Smooth muscle cell (in vitro differentiated cells): ENCODE measurements around the gene GALNTL6. TPM values are rescaled to one million over a fixed set of nuclear protein-coding genes. Genes with fewer than 3 reads are reported as not detected.
A peak's percentile ranks its signal among the peaks of the same experiment; 100 is the strongest.

Experiments
- DNase-seq: peaks from one replicate; lab custom pipeline; 2025; ENCODE audit not compliant: unreplicated experiment; lab: John Stamatoyannopoulos, UW
- H2AFZ ChIP-seq: fragments of 200-600 bp; sonication (generic); 2 replicates; pipeline ENCODE4 v1.6.0; 2016; ENCODE audit warnings: antibody characterized with exemption, low read depth, mild to moderate bottlenecking
- H3F3A ChIP-seq: fragments of 200-600 bp; sonication (generic); 2 replicates; pipeline ENCODE4 v1.6.0; 2017; ENCODE audit warnings: antibody characterized with exemption, low read depth
- H3K27ac ChIP-seq: fragments of 200-600 bp; sonication (generic); 2 replicates; pipeline ENCODE4 v1.5.1; 2016; ENCODE audit warnings: low read depth, mild to moderate bottlenecking
- H3K27me3 ChIP-seq: fragments of 200-600 bp; sonication (generic); 2 replicates; pipeline ENCODE4 v1.6.1; 2016; ENCODE audit warnings: low read depth, mild to moderate bottlenecking
- H3K36me3 ChIP-seq: fragments of 200-600 bp; sonication (generic); 2 replicates; pipeline ENCODE4 v1.5.1; 2016; ENCODE audit warnings: low read depth
- H3K4me1 ChIP-seq: fragments of 200-600 bp; sonication (generic); 2 replicates; pipeline ENCODE4 v1.5.1; 2016; ENCODE audit warnings: low read depth
- H3K4me2 ChIP-seq: fragments of 200-600 bp; sonication (generic); 2 replicates; pipeline ENCODE4 v1.6.0; 2016; ENCODE audit warnings: mild to moderate bottlenecking
- H3K4me3 ChIP-seq: fragments of 200-600 bp; sonication (generic); 2 replicates; pipeline ENCODE4 v1.5.1; 2016; ENCODE audit warnings: mild to moderate bottlenecking
- H3K79me2 ChIP-seq: fragments of 200-600 bp; sonication (generic); 2 replicates; pipeline ENCODE4 v1.6.0; 2016; ENCODE audit warnings: low read depth, mild to moderate bottlenecking
- H3K9ac ChIP-seq: fragments of 200-600 bp; sonication (generic); 2 replicates; pipeline ENCODE4 v1.6.0; 2016; ENCODE audit warnings: low read depth
- H3K9me3 ChIP-seq: fragments of 200-600 bp; sonication (generic); replicated peaks from 2 replicates; pipeline ENCODE4 v1.5.1; 2016; ENCODE audit warnings: low read depth
- H4K20me1 ChIP-seq: fragments of 200-600 bp; sonication (generic); 2 replicates; pipeline ENCODE4 v1.6.0; 2016; ENCODE audit warnings: low read depth
- CTCF ChIP-seq: fragments of 200-600 bp; sonication (generic); IDR thresholded peaks from 2 replicates; pipeline ENCODE4 v1.5.1; 2017; ENCODE audit warnings: borderline replicate concordance, mild to moderate bottlenecking, antibody characterized with exemption; ENCODE audit not compliant: insufficient read depth, poor library complexity, severe bottlenecking
- WGBS: methylation state at CpG from one replicate; pipeline ENCODE4 v1.1.7; 2016; ENCODE audit warnings: low lambda C conversion rate; 5-methylcytosine and 5-hydroxymethylcytosine counted together
- polyA plus RNA-seq: library from polyadenylated mRNA; unstranded; fragments of >200 nt; fragmentation: Nextera tagmentation; extraction: Ambion mirVana; gene quantifications from 2 replicates; pipeline ENCODE4 v1.2.1, GENCODE V29; 2016
- total RNA-seq: library from RNA; depleted of rRNA; stranded (reverse); fragments of >200 nt; gene quantifications from 2 replicates; pipeline ENCODE4 v1.2.3, GENCODE V29; 2014

GALNTL6 gene
- total and polyA plus RNA-seq, 2 experiments from 2014 or later: 0.18 to 1.3 TPM

GRCh38 chr4:171947400-171947799 is 134.2 kb downstream of the GALNTL6 start:
- Histone ChIP-seq H3K4me3 (no peak overlapping the region), H3F3A (no peaks in the 10 kb centered on the region), H3K4me2 (no peak overlapping the region), H3K36me3 (no peaks in the 10 kb centered on the region), H3K4me1 (no peaks in the 10 kb centered on the region), H3K27ac (no peak overlapping the region), H3K9me3 (no peaks in the 10 kb centered on the region), H3K79me2 (no peaks in the 10 kb centered on the region), H3K9ac (no peak overlapping the region), H2AFZ (no peak overlapping the region), H4K20me1 (no peaks in the 10 kb centered on the region), H3K27me3 (no peaks in the 10 kb centered on the region)
- no peak for TF ChIP-seq CTCF
- DNase-seq: no peak

- no peak overlapping the region for H2AFZ ChIP-seq
- no peaks in the 10 kb centered on the region for H3K27me3 ChIP-seq
- H3K27ac ChIP-seq: no peak overlapping the region
- no peak for DNase-seq
- no peaks in the 10 kb centered on the region for H3K79me2 ChIP-seq
- no peak overlapping the region for H3K4me3 ChIP-seq
- H3K9me3 ChIP-seq: no peaks in the 10 kb centered on the region
- no peak overlapping the region for H3K9ac ChIP-seq
- H3F3A ChIP-seq: no peaks in the 10 kb centered on the region
- no peak for TF ChIP-seq CTCF
- no peaks in the 10 kb centered on the region for H3K36me3 ChIP-seq
- no peaks in the 10 kb centered on the region for H4K20me1 ChIP-seq
- 90% methylated on average over 2 of the region's 2 CpGs for WGBS
- no peaks in the 10 kb centered on the region for H3K4me1 ChIP-seq
- no peak overlapping the region for H3K4me2 ChIP-seq
Measured at GRCh38 chr4:171948038-171948437, 134.8 kb downstream of the GALNTL6 start.

- H3K4me1 ChIP-seq: no peaks in the 10 kb centered on the region
- no peaks in the 10 kb centered on the region for H3K36me3 ChIP-seq
- no peaks in the 10 kb centered on the region for H3K27me3 ChIP-seq
- H3K27ac ChIP-seq: no peak overlapping the region
- no peak overlapping the region for H3K9ac ChIP-seq
- no peaks in the 10 kb centered on the region for H4K20me1 ChIP-seq
- DNase-seq: no peak
- whole genome bisulfite sequencing: 81% methylated on average over 1 of the region's 1 CpG
- H3K9me3 ChIP-seq: no peaks in the 10 kb centered on the region
- TF ChIP-seq CTCF: no peak
- H2AFZ ChIP-seq: peak overlapping the region; percentile 85
- no peaks in the 10 kb centered on the region for H3F3A ChIP-seq
- H3K4me2 ChIP-seq: no peak overlapping the region
- H3K79me2 ChIP-seq: no peaks in the 10 kb centered on the region
- no peak overlapping the region for H3K4me3 ChIP-seq
Measured at GRCh38 chr4:171954650-171955049, 141.4 kb downstream of the GALNTL6 start.

GRCh38 chr4:171956678-171957077 is 143.5 kb downstream of the GALNTL6 start:
- H3K4me2 ChIP-seq: no peak overlapping the region
- no peaks in the 10 kb centered on the region for H4K20me1 ChIP-seq
- H3F3A ChIP-seq: no peaks in the 10 kb centered on the region
- H3K9me3 ChIP-seq: no peaks in the 10 kb centered on the region
- no peak for TF ChIP-seq CTCF
- no peak overlapping the region for H3K4me3 ChIP-seq
- no peak overlapping the region for H3K9ac ChIP-seq
- no peak for DNase-seq
- no peaks in the 10 kb centered on the region for H3K4me1 ChIP-seq
- H3K27me3 ChIP-seq: no peaks in the 10 kb centered on the region
- H3K79me2 ChIP-seq: no peaks in the 10 kb centered on the region
- peak overlapping the region; percentile 32 for H2AFZ ChIP-seq
- H3K36me3 ChIP-seq: no peaks in the 10 kb centered on the region
- 56% methylated on average over 4 of the region's 4 CpGs for WGBS
- no peak overlapping the region for H3K27ac ChIP-seq
